ENCODE results near the gene DYRK3. TPM values are rescaled to one million over a fixed set of nuclear protein-coding genes. Genes with fewer than 3 reads are reported as not detected.
A peak's percentile ranks its signal among the peaks of the same experiment; 100 is the strongest.

The DYRK3 gene
- total and polyA plus RNA-seq, 2 of the 13 experiments (the other 11 are each of a cell fraction or from before 2014, with no cell fraction given): 0.48 to 2.8 TPM

- TF ChIP-seq MYPOP (CRISPR knock-in tag; IDR thresholded peaks at IDR 0.05): 0 out of 2 replicates have a peak, but pooled peaks have one; percentile 39
- TF ChIP-seq, protein P1, sequence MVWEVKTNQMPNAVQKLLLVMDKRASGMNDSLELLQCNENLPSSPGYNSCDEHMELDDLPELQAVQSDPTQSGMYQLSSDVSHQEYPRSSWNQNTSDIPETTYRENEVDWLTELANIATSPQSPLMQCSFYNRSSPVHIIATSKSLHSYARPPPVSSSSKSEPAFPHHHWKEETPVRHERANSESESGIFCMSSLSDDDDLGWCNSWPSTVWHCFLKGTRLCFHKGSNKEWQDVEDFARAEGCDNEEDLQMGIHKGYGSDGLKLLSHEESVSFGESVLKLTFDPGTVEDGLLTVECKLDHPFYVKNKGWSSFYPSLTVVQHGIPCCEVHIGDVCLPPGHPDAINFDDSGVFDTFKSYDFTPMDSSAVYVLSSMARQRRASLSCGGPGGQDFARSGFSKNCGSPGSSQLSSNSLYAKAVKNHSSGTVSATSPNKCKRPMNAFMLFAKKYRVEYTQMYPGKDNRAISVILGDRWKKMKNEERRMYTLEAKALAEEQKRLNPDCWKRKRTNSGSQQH (CRISPR knock-in tag; IDR thresholded peaks at IDR 0.05; ENCODE audit: low read depth): peak; percentile 96
- TF ChIP-seq ZNF205 (CRISPR knock-in tag; IDR thresholded peaks at IDR 0.05): peak; percentile 93
- peak; percentile 95 for TF ChIP-seq ARHGAP35 (CRISPR knock-in tag; IDR thresholded peaks at IDR 0.05; ENCODE audit: borderline replicate concordance)
- peak; percentile 93 for TF ChIP-seq ZNF230 (CRISPR knock-in tag; IDR thresholded peaks at IDR 0.05)
- TF ChIP-seq ZEB1 (IDR thresholded peaks at IDR 0.05; ENCODE audit: insufficient replicate concordance, low read depth): no peak
- 0 out of 2 replicates have a peak, but pooled peaks have one; percentile 58 for TF ChIP-seq ZNF484 (CRISPR knock-in tag; IDR thresholded peaks at IDR 0.05; ENCODE audit: borderline replicate concordance, low read depth)
- TF ChIP-seq ZNF282 (IDR thresholded peaks at IDR 0.05; ENCODE audit: partially characterized antibody): no peak
- peak; percentile 97 for TF ChIP-seq MYC (CRISPR knock-in tag; IDR thresholded peaks at IDR 0.05; ENCODE audit: borderline replicate concordance)
- no peak for TF ChIP-seq ZNF20 (CRISPR knock-in tag; IDR thresholded peaks at IDR 0.05)
- TF ChIP-seq DMAP1 (CRISPR knock-in tag; IDR thresholded peaks at IDR 0.05): peak; percentile 98
- TF ChIP-seq ZNF773 (CRISPR knock-in tag; IDR thresholded peaks at IDR 0.05; ENCODE audit: borderline replicate concordance): peak; percentile 87; the same call in 1 of the 2 replicates
- TF ChIP-seq RBM22 (optimal IDR thresholded peaks at IDR 0.05; ENCODE audit: low read length): no peak
- TF ChIP-seq TOE1 (CRISPR knock-in tag; IDR thresholded peaks at IDR 0.05): peak; percentile 97
- peak; percentile 74; the same call in 1 of the 2 replicates for TF ChIP-seq ZNF546 (CRISPR knock-in tag; conservative IDR thresholded peaks at IDR 0.05)
- peak; percentile 90; the same call in 1 of the 2 replicates for TF ChIP-seq SRY (CRISPR knock-in tag; IDR thresholded peaks at IDR 0.05)
- no peak for TF ChIP-seq MBNL3 (CRISPR knock-in tag; conservative IDR thresholded peaks at IDR 0.05)
- TF ChIP-seq IKZF4 (CRISPR knock-in tag; IDR thresholded peaks at IDR 0.05; ENCODE audit: borderline replicate concordance, low read depth, not compliant biosample characterization): peak; percentile 53
- peak; percentile 65; the same call in 1 of the 2 replicates for TF ChIP-seq SRF (IDR thresholded peaks at IDR 0.05; ENCODE audit: low read depth, low read length)
- no peak for TF ChIP-seq CREBL2 (CRISPR knock-in tag; IDR thresholded peaks at IDR 0.05; ENCODE audit: borderline replicate concordance)
- peak; percentile 47; the same call in 1 of the 2 replicates for TF ChIP-seq ARID2 (CRISPR knock-in tag; IDR thresholded peaks at IDR 0.05; ENCODE audit: borderline replicate concordance)
- peak; percentile 94 for TF ChIP-seq HOXA5 (CRISPR knock-in tag; IDR thresholded peaks at IDR 0.05)
- TF ChIP-seq, protein P2, sequence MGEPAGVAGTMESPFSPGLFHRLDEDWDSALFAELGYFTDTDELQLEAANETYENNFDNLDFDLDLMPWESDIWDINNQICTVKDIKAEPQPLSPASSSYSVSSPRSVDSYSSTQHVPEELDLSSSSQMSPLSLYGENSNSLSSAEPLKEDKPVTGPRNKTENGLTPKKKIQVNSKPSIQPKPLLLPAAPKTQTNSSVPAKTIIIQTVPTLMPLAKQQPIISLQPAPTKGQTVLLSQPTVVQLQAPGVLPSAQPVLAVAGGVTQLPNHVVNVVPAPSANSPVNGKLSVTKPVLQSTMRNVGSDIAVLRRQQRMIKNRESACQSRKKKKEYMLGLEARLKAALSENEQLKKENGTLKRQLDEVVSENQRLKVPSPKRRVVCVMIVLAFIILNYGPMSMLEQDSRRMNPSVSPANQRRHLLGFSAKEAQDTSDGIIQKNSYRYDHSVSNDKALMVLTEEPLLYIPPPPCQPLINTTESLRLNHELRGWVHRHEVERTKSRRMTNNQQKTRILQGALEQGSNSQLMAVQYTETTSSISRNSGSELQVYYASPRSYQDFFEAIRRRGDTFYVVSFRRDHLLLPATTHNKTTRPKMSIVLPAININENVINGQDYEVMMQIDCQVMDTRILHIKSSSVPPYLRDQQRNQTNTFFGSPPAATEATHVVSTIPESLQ (CRISPR knock-in tag; conservative IDR thresholded peaks at IDR 0.05): peak; percentile 85; the same call in 1 of the 2 replicates
- TF ChIP-seq SNAPC2 (CRISPR knock-in tag; IDR thresholded peaks at IDR 0.05): 0 out of 2 replicates have a peak, but pooled peaks have one; percentile 35
- TF ChIP-seq, protein P3, sequence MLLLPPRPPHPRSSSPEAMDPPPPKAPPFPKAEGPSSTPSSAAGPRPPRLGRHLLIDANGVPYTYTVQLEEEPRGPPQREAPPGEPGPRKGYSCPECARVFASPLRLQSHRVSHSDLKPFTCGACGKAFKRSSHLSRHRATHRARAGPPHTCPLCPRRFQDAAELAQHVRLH (CRISPR knock-in tag; IDR thresholded peaks at IDR 0.05; ENCODE audit: borderline replicate concordance, low read depth): peak; percentile 100
Measured at GRCh38 chr1:206612129-206612876, 23.0 kb upstream of the DYRK3 start, which contains the start of gene EIF2D (continued).
